ENCODE results near the gene GTF2IRD1.
A peak's percentile ranks its signal among the peaks of the same experiment; 100 is the strongest.
"Not testable (repeated sequence)": the region's sequence is repeated elsewhere in the genome, so short reads cannot be mapped to it uniquely, and the experiment has no call there.

GTF2IRD1 gene

GRCh38 chr7:74495112-74496086 lies 41.7 kb downstream of the GTF2IRD1 start:
- CTCF ChIA-PET, result interaction anchor here (0.6 to 1.0 kb wide), 2 partner anchors 9 to 160 kb away, joined by 3 to 4 read pairs; no protein-coding TSS in a partner anchor
- no peak for DNase-seq (ENCODE audit: low spot score)
- POLR2A ChIA-PET (ENCODE audit: low non-redundant PET), result no interaction called here
- TF ChIP-seq CTCF (conservative IDR thresholded peaks at IDR 0.05; ENCODE audit: low read depth), result no peak
- peak overlapping the region; percentile 61 for H3K27ac ChIP-seq

- ChIA-PET POLR2A (ENCODE audit: low non-redundant PET) (no interaction called here), CTCF (no interaction called here)
- no peak for DNase-seq (ENCODE audit: low spot score)
- H3K27ac ChIP-seq, result peak overlapping the region; percentile 61
- TF ChIP-seq CTCF (conservative IDR thresholded peaks at IDR 0.05; ENCODE audit: low read depth), result no peak
Measured at GRCh38 chr7:74496272-74496671, 42.6 kb downstream of the GTF2IRD1 start.

GRCh38 chr7:74496773-74497172 lies 43.1 kb downstream of the GTF2IRD1 start:
- H3K27ac ChIP-seq, result peak overlapping the region; percentile 61
- CTCF ChIA-PET; POLR2A ChIA-PET (ENCODE audit: low non-redundant PET); DNase-seq (ENCODE audit: low spot score): not testable (repeated sequence)

GRCh38 chr7:74498354-74498753 lies 44.6 kb downstream of the GTF2IRD1 start:
- DNase-seq (ENCODE audit: low spot score), result no peak
- ChIA-PET POLR2A (ENCODE audit: low non-redundant PET) (interaction anchor here (0.6 kb wide), 1 partner anchor 593 kb away, joined by 3 read pairs; no protein-coding TSS in a partner anchor), CTCF (interaction anchor here (1.1 kb wide), 1 partner anchor 15 kb away, joined by 3 read pairs; no protein-coding TSS in a partner anchor)
- TF ChIP-seq CTCF (conservative IDR thresholded peaks at IDR 0.05; ENCODE audit: low read depth), result no peak
- no peak overlapping the region for H3K27ac ChIP-seq

GRCh38 chr7:74498996-74499834 lies 45.5 kb downstream of the GTF2IRD1 start:
- H3K27ac ChIP-seq, result peak overlapping the region; percentile 31
- DNase-seq (ENCODE audit: low spot score), result no peak
- POLR2A ChIA-PET (ENCODE audit: low non-redundant PET), result no interaction called here
- TF ChIP-seq CTCF (conservative IDR thresholded peaks at IDR 0.05; ENCODE audit: low read depth), result no peak
- CTCF ChIA-PET, result interaction anchor here (0.6 to 1.1 kb wide), 2 partner anchors 16 to 26 kb away, joined by 3 read pairs; no protein-coding TSS in a partner anchor

GRCh38 chr7:74499835-74500388 lies 46.2 kb downstream of the GTF2IRD1 start:
- H3K27ac ChIP-seq, result peak overlapping the region; percentile 92
- CTCF ChIA-PET, result no interaction called here
- DNase-seq (ENCODE audit: low spot score), result no peak
- no peak for TF ChIP-seq CTCF (conservative IDR thresholded peaks at IDR 0.05; ENCODE audit: low read depth)
- POLR2A ChIA-PET (ENCODE audit: low non-redundant PET), result no interaction called here

Measured in RWPE1 (cell line).